ENCODE data around the gene ECI1. TPM values are rescaled to one million over a fixed set of nuclear protein-coding genes. Genes with fewer than 3 reads are reported as not detected.

The ECI1 gene
- total and polyA plus RNA-seq, 2 of the 13 experiments (the other 11 are each of a cell fraction or from before 2014, with no cell fraction given) = 82.0 to 102 TPM

DNA sequence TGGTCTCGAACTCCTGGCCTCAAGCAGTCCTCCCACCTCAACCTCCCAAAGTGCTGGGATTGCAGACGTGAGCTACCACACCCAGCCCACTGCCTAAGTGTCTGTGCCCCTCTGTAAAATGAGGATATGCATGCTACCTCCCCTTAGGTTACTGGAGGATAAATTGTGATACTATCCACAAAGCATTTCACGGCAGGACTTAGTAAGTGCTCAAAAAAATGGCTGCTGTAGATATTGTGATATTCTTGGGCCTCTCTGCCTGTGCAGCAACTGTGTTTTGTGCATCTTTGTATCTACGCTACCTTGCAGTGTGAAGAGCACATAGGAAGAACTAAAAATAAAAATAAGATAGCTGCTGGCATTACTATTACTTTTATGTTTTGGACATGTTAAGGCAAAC is 53.1 kb downstream of the ECI1 start:
- POLR2A ChIA-PET = no interaction called here
- intact Hi-C loops (cut with micrococcal nuclease; ENCODE audit: unreplicated experiment) = loop anchor here (5.0 kb wide), 2 partner anchors 36 to 54 kb away; partner anchors contain the start of gene ECI1
- no peak overlapping the region for H3K27ac ChIP-seq (ENCODE audit: extremely low read length, insufficient read depth, low read length)

More for the DNA sequence above, 53.1 kb downstream of the ECI1 start:
- peaks cover 2 to 39% of the 10 kb centered on the region in 2 experiments; a peak in 3 of 5 replicates for H3K27me3 ChIP-seq (ENCODE audit: control insufficient read depth in 1 of 2, insufficient read depth in 2 of 2, low read length in 2 of 2)
- no peak overlapping the region for H3K4me3 ChIP-seq (replicated peaks in 1 of 3; ENCODE audit: insufficient read depth in 1 of 3, low read depth in 2 of 3, low read length in 3 of 3)
- FAIRE-seq (no peak), ATAC-seq (no peak), DNase-seq (ENCODE audit: low spot score) (no peak)
- H3K9ac ChIP-seq (ENCODE audit: insufficient read depth, low read depth, low read length) = no peak overlapping the region
- peaks cover 48% of the 10 kb centered on the region for H3K4me1 ChIP-seq (ENCODE audit: insufficient read depth, low read length)
- H2AFZ ChIP-seq (ENCODE audit: low read length) = no peak overlapping the region
- no TSS peak for BruUV-seq (replicated peaks)
- CTCF ChIA-PET (ENCODE audit: low intra/inter-chr PET ratio, low total read pairs) = no interaction called here
- H4K20me1 ChIP-seq (ENCODE audit: insufficient read depth, low read length) = no peaks in the 10 kb centered on the region
- H3K9me3 ChIP-seq (ENCODE audit: low read length) = no peaks in the 10 kb centered on the region
- WGBS (ENCODE audit: low lambda C conversion rate) = 65% methylated on average over 3 of the region's 4 CpGs
- H3K4me2 ChIP-seq (ENCODE audit: low read depth, low read length) = no peak overlapping the region
- in situ Hi-C loops (cut with HindIII; ENCODE audit: extremely low pct_ligation_motif_present, low pct_unique_long_range_greater_than_20kb) = no loop called here
- H3K79me2 ChIP-seq (ENCODE audit: insufficient read depth, low read length) = no peaks in the 10 kb centered on the region
- H3K36me3 ChIP-seq (replicated peaks in 1 of 2; ENCODE audit: control insufficient read depth in 1 of 2, insufficient read depth in 2 of 2, low read length in 2 of 2) = no peaks in the 10 kb centered on the region
- TF ChIP-seq ZSCAN29 (CRISPR knock-in tag; conservative IDR thresholded peaks at IDR 0.05) = no peak
- TF ChIP-seq ZNF232 (CRISPR knock-in tag; IDR thresholded peaks at IDR 0.05; ENCODE audit: borderline replicate concordance) = no peak
- TF ChIP-seq, protein P1, sequence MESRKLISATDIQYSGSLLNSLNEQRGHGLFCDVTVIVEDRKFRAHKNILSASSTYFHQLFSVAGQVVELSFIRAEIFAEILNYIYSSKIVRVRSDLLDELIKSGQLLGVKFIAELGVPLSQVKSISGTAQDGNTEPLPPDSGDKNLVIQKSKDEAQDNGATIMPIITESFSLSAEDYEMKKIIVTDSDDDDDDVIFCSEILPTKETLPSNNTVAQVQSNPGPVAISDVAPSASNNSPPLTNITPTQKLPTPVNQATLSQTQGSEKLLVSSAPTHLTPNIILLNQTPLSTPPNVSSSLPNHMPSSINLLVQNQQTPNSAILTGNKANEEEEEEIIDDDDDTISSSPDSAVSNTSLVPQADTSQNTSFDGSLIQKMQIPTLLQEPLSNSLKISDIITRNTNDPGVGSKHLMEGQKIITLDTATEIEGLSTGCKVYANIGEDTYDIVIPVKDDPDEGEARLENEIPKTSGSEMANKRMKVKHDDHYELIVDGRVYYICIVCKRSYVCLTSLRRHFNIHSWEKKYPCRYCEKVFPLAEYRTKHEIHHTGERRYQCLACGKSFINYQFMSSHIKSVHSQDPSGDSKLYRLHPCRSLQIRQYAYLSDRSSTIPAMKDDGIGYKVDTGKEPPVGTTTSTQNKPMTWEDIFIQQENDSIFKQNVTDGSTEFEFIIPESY (CRISPR knock-in tag; IDR thresholded peaks at IDR 0.05) = no peak
- TF ChIP-seq MTA3 (CRISPR knock-in tag; IDR thresholded peaks at IDR 0.05) = no peak
- no peak for TF ChIP-seq NCOA1 (CRISPR knock-in tag; IDR thresholded peaks at IDR 0.05)
- no peak for TF ChIP-seq MAFG (CRISPR knock-in tag; IDR thresholded peaks at IDR 0.05)
- no peak for TF ChIP-seq PLRG1 (conservative IDR thresholded peaks at IDR 0.05)
- TF ChIP-seq ZNF205 (CRISPR knock-in tag; IDR thresholded peaks at IDR 0.05) = no peak
- no peak for TF ChIP-seq ISL2 (CRISPR knock-in tag; IDR thresholded peaks at IDR 0.05)
- TF ChIP-seq TOE1 (CRISPR knock-in tag; IDR thresholded peaks at IDR 0.05) = no peak
- TF ChIP-seq, protein P2, sequence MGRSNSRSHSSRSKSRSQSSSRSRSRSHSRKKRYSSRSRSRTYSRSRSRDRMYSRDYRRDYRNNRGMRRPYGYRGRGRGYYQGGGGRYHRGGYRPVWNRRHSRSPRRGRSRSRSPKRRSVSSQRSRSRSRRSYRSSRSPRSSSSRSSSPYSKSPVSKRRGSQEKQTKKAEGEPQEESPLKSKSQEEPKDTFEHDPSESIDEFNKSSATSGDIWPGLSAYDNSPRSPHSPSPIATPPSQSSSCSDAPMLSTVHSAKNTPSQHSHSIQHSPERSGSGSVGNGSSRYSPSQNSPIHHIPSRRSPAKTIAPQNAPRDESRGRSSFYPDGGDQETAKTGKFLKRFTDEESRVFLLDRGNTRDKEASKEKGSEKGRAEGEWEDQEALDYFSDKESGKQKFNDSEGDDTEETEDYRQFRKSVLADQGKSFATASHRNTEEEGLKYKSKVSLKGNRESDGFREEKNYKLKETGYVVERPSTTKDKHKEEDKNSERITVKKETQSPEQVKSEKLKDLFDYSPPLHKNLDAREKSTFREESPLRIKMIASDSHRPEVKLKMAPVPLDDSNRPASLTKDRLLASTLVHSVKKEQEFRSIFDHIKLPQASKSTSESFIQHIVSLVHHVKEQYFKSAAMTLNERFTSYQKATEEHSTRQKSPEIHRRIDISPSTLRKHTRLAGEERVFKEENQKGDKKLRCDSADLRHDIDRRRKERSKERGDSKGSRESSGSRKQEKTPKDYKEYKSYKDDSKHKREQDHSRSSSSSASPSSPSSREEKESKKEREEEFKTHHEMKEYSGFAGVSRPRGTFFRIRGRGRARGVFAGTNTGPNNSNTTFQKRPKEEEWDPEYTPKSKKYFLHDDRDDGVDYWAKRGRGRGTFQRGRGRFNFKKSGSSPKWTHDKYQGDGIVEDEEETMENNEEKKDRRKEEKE (IDR thresholded peaks at IDR 0.05) = no peak
- TF ChIP-seq ZNF282 (IDR thresholded peaks at IDR 0.05; ENCODE audit: partially characterized antibody) = no peak
- no peak for TF ChIP-seq ZFP41 (CRISPR knock-in tag; IDR thresholded peaks at IDR 0.05; ENCODE audit: borderline replicate concordance)

Measured in HepG2 (cell line).